HepG2 (cell line): ENCODE results near the gene OGA. TPM values are rescaled to one million over a fixed set of nuclear protein-coding genes. Genes with fewer than 3 reads are reported as not detected.

Source experiments
- ATAC-seq: fragments of 200-7000 bp; cut with Tn5 transposase; 3 replicates; pipeline ENCODE4 v1.9.1; 2020; ENCODE audit warnings: mild to moderate bottlenecking, moderate library complexity
- BruUV-seq: library from RNA; stranded (reverse); fragments of 400-500 nt; replicated peaks from 2 replicates; lab custom pipeline; 2021; lab: Mats Ljungman, UMichigan
- CTCF ChIA-PET: fragments of 300-600 bp; formaldehyde crosslinking; extraction: SDS; loops from one replicate; lab custom pipeline; 2021; ENCODE audit warnings: low total read pairs, inconsistent platforms, low intra/inter-chr PET ratio; lab: Yijun Ruan, JAX
- POLR2A ChIA-PET: fragments of 350-600 bp; sonication (Branson Sonifier 250); formaldehyde crosslinking; loops from one replicate; lab custom pipeline; 2020; ENCODE audit warnings: antibody characterized with exemption, inconsistent platforms; lab: Yijun Ruan, JAX
- DNase-seq: peaks from one replicate; pipeline ENCODE4 v3.0.0-alpha.2; 2015; ENCODE audit warnings: low spot score
- FAIRE-seq: peaks from 3 replicates; lab custom pipeline; 2011; peaks lifted over from hg19 to GRCh38; lab: Jason Lieb, UNC
- H2AFZ ChIP-seq: one replicate; pipeline ENCODE4 v1.6.1; 2011; ENCODE audit warnings: low read length, inconsistent platforms
- H3K27ac ChIP-seq: fragments of 300-600 bp; 3 replicates; pipeline ENCODE4 v1.8.0; 2011; ENCODE audit warnings: mixed run types, mild to moderate bottlenecking, mixed read lengths, low read length, inconsistent platforms; ENCODE audit not compliant: insufficient read depth; ENCODE audit errors: extremely low read length
- H3K27me3 ChIP-seq, 2 experiments: fragments of 200-600 bp in 1 of 2; 2 replicates in 1 of 2; 3 replicates in 1 of 2; pipeline versions ENCODE4 v1.6.0 to v1.8.0; 2011; ENCODE audit warnings: low read length in 2 of 2, mild to moderate bottlenecking in 2 of 2, moderate library complexity in 2 of 2, inconsistent platforms in 1 of 2; ENCODE audit not compliant: insufficient read depth in 2 of 2, control insufficient read depth in 1 of 2
- H3K36me3 ChIP-seq, 2 experiments: fragments of 200-600 bp in 1 of 2; replicated peaks in 1 of 2; 2 replicates in 1 of 2; 3 replicates in 1 of 2; pipeline versions ENCODE4 v1.5.1 to v1.8.0; 2011; ENCODE audit warnings: low read length in 2 of 2, inconsistent platforms in 1 of 2; ENCODE audit not compliant: insufficient read depth in 2 of 2, control insufficient read depth in 1 of 2
- H3K4me1 ChIP-seq: 2 replicates; pipeline ENCODE4 v1.5.1; 2012; ENCODE audit warnings: low read length, inconsistent platforms; ENCODE audit not compliant: insufficient read depth
- H3K4me2 ChIP-seq: 2 replicates; pipeline ENCODE4 v1.6.0; 2011; ENCODE audit warnings: low read depth, low read length, inconsistent platforms
- H3K4me3 ChIP-seq, 3 experiments: fragments of 200-600 bp in 1 of 3; sonication (generic), shearing (Covaris generic) in 1 of 3; replicated peaks in 1 of 3; 2 replicates each; pipeline ENCODE4 v1.5.1; 2011 to 2016; ENCODE audit warnings: low read length in 3 of 3, inconsistent platforms in 2 of 3, low read depth in 2 of 3, mild to moderate bottlenecking in 2 of 3, control low read depth in 1 of 3, mixed read lengths in 1 of 3; ENCODE audit not compliant: insufficient read depth in 1 of 3
- H3K79me2 ChIP-seq: one replicate; pipeline ENCODE4 v1.6.1; 2011; ENCODE audit warnings: low read length, inconsistent platforms; ENCODE audit not compliant: insufficient read depth
- H3K9ac ChIP-seq: 2 replicates; pipeline ENCODE4 v1.6.0; 2011; ENCODE audit warnings: mild to moderate bottlenecking, low read depth, low read length, inconsistent platforms; ENCODE audit not compliant: insufficient read depth
- H3K9me3 ChIP-seq: 2 replicates; pipeline ENCODE4 v1.5.1; 2012; ENCODE audit warnings: mild to moderate bottlenecking, low read length
- H4K20me1 ChIP-seq: 2 replicates; pipeline ENCODE4 v1.6.0; 2011; ENCODE audit warnings: inconsistent platforms, mild to moderate bottlenecking, low read length, moderate library complexity; ENCODE audit not compliant: insufficient read depth
- CCDC6 ChIP-seq: sonication (generic); formaldehyde crosslinking; IDR thresholded peaks from 2 replicates; pipeline ENCODE4 v1.8.1; 2022; ENCODE audit warnings: mild to moderate bottlenecking, missing genetic modification reagents, moderate library complexity
- CEBPB ChIP-seq: IDR thresholded peaks from 2 replicates; pipeline ENCODE4 v1.6.1; 2011; ENCODE audit warnings: low read depth, low read length, improper control_type of control experiment, borderline replicate concordance
- CREM ChIP-seq, 2 experiments: sonication (generic) in 1 of 2; formaldehyde crosslinking in 1 of 2; IDR thresholded peaks; 2 replicates each; pipeline versions ENCODE4 v1.4.0 to v1.6.1; 2016 to 2020; ENCODE audit warnings: antibody characterized with exemption in 1 of 2, mild to moderate bottlenecking in 1 of 2, missing genetic modification reagents in 1 of 2
- RAD21 ChIP-seq: fragments of 450-650 bp; formaldehyde crosslinking; IDR thresholded peaks from 2 replicates; pipeline ENCODE4 v1.5.0; 2020; ENCODE audit warnings: mild to moderate bottlenecking
- SALL1 ChIP-seq: sonication (generic); formaldehyde crosslinking; IDR thresholded peaks from 2 replicates; pipeline ENCODE4 v1.8.0; 2022; ENCODE audit warnings: mild to moderate bottlenecking, missing genetic modification reagents
- SIN3B ChIP-seq: fragments of 150-350 bp; IDR thresholded peaks from 2 replicates; pipeline ENCODE4 v1.6.1; 2014; ENCODE audit warnings: low read length
- SRF ChIP-seq: IDR thresholded peaks from 2 replicates; pipeline ENCODE4 v1.6.1; 2011; ENCODE audit warnings: mild to moderate bottlenecking, low read depth, low read length, moderate library complexity
- ZNF224 ChIP-seq: sonication (generic); formaldehyde crosslinking; IDR thresholded peaks from 2 replicates; pipeline ENCODE4 v1.5.0; 2020; ENCODE audit warnings: mild to moderate bottlenecking, missing genetic modification reagents
- ZNF670 ChIP-seq: sonication (generic); formaldehyde crosslinking; IDR thresholded peaks from 2 replicates; pipeline ENCODE4 v1.8.0; 2022; ENCODE audit warnings: mild to moderate bottlenecking, missing genetic modification reagents, borderline replicate concordance
- ZNF749 ChIP-seq: sonication (generic); formaldehyde crosslinking; IDR thresholded peaks from 2 replicates; pipeline ENCODE4 v1.8.0; 2022; ENCODE audit warnings: mild to moderate bottlenecking, missing genetic modification reagents, moderate library complexity, borderline replicate concordance
- WGBS: methylation state at CpG from one replicate; pipeline ENCODE4 v1.1.6; 2017; ENCODE audit warnings: low lambda C conversion rate; 5-methylcytosine and 5-hydroxymethylcytosine counted together
- in situ Hi-C: cut with HindIII; loops from 2 replicates; pipeline ENCODE4 v1.10.0; 2017; ENCODE audit warnings: low pct_unique_long_range_greater_than_20kb; ENCODE audit not compliant: extremely low pct_ligation_motif_present
- intact Hi-C: fragments of 100-400 bp; cut with micrococcal nuclease; formaldehyde crosslinking; loops from one replicate; pipeline ENCODE4 v1.10.0; 2022; ENCODE audit not compliant: unreplicated experiment
- polyA plus RNA-seq, 8 experiments: library from polyadenylated mRNA; depleted of rRNA in 3 of 8; stranded (reverse) in 7 of 8; unstranded in 1 of 8; fragments of >200 nt; fragmentation: Illumina TruSeq in 4 of 8; extraction: Trizol in 4 of 8; gene quantifications; 2 replicates each; pipeline versions ENCODE4 v1.2.1 to v1.2.3, GENCODE V29; 2011 to 2016; ENCODE audit warnings: low read depth in 4 of 8, missing spikeins in 1 of 8, mixed read lengths in 1 of 8; ENCODE audit not compliant: insufficient read depth in 1 of 8
- total RNA-seq, 5 experiments: library from RNA; depleted of rRNA; stranded (reverse); fragments of >200 nt; fragmentation: Illumina TruSeq; extraction: Trizol; gene quantifications; 2 replicates each; pipeline ENCODE4 v1.2.3, GENCODE V29; 2016; ENCODE audit warnings: low read depth in 1 of 5
- TF ChIP-seq, protein P1 (sequence below): sonication (generic); formaldehyde crosslinking; IDR thresholded peaks from 2 replicates; pipeline ENCODE4 v1.5.1; 2020; ENCODE audit warnings: mild to moderate bottlenecking, missing genetic modification reagents, moderate library complexity
- TF ChIP-seq, protein P2 (sequence below): sonication (generic); formaldehyde crosslinking; IDR thresholded peaks from 2 replicates; pipeline ENCODE4 v1.4.0; 2020; ENCODE audit warnings: mild to moderate bottlenecking, missing genetic modification reagents, borderline replicate concordance

Gene OGA
- total and polyA plus RNA-seq, 2 of the 13 experiments (the other 11 are each of a cell fraction or from before 2014, with no cell fraction given) = 33.2 to 39.8 TPM

DNA sequence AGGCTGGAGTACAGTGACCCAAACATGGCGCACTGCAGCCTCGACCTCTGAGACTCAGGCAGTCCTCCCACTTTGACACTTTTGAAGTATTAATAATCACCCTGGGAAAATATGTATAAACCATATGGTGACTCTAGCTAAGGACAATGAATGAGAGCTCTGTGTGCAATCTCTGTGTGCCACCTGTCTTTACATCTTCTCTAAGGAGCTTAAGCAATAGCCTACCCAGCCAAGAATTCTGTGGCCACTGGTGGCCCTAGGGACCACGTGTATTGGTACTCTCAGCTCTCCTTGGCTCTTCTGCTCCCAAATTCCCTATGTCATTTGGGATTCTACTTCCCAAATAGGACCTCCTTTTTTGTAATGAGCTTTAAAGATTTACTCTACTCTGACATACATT, 66.0 kb downstream of the OGA start (continued):
- TF ChIP-seq CCDC6 (CRISPR knock-in tag) (no peak), ZNF749 (CRISPR knock-in tag) (no peak), CEBPB (no peak)
- TF ChIP-seq, all 625 proteins: peak for 0

DNA sequence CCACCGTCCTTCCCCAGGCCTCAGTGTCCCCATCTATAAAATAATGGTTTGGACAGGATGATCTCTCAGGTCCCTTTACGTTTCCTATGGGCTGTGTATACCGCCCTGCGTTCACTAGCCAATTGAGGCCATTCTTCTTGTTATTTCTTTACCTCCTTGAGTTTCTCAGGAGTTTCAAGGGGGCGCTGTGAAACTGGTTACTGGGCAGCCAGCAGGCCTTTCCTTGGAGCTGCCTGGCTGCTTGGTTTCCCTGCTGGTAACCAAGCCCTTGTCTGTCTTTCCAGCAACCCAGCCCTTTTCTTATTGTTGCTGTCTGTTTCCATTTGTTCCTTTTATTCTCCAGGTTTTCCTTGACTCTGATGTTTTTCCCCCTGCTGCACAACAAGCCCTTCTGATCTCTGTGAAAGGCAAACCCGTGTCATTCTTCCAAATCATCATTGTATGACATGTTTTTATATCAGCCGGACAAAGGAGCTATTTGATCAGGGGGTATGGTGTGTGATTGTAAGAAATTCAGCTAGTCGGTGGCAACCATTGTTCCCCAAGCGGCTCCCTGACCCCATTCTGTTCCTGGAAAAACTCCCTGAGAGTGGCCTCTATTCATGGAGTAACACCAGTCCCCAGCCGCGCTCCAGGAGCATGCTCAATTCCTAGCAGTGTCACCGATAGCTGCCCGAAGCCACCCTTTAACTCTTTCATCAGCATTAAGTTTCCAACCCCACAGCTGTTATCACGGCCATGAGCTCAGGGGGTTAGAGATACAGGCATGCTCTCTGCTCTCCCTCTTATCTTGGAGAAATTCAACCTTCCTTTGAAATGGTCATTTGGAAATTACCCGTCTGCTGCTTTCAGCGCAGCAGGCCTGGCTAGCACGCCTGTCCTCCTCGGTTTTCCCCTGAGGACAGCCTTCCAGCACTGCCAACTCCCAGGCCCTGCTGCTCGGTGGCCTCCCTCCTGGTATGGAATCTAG, 68.9 kb downstream of the OGA start:
- in situ Hi-C loops = no loop called here
- no peaks in the 10 kb centered on the region for H3K79me2 ChIP-seq
- POLR2A ChIA-PET = no interaction called here
- TF ChIP-seq ZNF224 = no peak
- no peak for TF ChIP-seq CREM (IDR thresholded peaks at IDR 0.05)
- no peak for TF ChIP-seq CREM (CRISPR knock-in tag; IDR thresholded peaks at IDR 0.05)
- TF ChIP-seq ZNF670 (CRISPR knock-in tag) = no peak
- TF ChIP-seq SALL1 (CRISPR knock-in tag) = no peak
- TF ChIP-seq SRF = no peak
- TF ChIP-seq, protein P1, sequence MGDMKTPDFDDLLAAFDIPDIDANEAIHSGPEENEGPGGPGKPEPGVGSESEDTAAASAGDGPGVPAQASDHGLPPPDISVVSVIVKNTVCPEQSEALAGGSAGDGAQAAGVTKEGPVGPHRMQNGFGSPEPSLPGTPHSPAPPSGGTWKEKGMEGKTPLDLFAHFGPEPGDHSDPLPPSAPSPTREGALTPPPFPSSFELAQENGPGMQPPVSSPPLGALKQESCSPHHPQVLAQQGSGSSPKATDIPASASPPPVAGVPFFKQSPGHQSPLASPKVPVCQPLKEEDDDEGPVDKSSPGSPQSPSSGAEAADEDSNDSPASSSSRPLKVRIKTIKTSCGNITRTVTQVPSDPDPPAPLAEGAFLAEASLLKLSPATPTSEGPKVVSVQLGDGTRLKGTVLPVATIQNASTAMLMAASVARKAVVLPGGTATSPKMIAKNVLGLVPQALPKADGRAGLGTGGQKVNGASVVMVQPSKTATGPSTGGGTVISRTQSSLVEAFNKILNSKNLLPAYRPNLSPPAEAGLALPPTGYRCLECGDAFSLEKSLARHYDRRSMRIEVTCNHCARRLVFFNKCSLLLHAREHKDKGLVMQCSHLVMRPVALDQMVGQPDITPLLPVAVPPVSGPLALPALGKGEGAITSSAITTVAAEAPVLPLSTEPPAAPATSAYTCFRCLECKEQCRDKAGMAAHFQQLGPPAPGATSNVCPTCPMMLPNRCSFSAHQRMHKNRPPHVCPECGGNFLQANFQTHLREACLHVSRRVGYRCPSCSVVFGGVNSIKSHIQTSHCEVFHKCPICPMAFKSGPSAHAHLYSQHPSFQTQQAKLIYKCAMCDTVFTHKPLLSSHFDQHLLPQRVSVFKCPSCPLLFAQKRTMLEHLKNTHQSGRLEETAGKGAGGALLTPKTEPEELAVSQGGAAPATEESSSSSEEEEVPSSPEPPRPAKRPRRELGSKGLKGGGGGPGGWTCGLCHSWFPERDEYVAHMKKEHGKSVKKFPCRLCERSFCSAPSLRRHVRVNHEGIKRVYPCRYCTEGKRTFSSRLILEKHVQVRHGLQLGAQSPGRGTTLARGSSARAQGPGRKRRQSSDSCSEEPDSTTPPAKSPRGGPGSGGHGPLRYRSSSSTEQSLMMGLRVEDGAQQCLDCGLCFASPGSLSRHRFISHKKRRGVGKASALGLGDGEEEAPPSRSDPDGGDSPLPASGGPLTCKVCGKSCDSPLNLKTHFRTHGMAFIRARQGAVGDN (CRISPR knock-in tag) = 0 out of 2 replicates have a peak, but pooled peaks have one; percentile 12
- TF ChIP-seq SIN3B = no peak
- TF ChIP-seq RAD21 = no peak
- TF ChIP-seq, protein P2, sequence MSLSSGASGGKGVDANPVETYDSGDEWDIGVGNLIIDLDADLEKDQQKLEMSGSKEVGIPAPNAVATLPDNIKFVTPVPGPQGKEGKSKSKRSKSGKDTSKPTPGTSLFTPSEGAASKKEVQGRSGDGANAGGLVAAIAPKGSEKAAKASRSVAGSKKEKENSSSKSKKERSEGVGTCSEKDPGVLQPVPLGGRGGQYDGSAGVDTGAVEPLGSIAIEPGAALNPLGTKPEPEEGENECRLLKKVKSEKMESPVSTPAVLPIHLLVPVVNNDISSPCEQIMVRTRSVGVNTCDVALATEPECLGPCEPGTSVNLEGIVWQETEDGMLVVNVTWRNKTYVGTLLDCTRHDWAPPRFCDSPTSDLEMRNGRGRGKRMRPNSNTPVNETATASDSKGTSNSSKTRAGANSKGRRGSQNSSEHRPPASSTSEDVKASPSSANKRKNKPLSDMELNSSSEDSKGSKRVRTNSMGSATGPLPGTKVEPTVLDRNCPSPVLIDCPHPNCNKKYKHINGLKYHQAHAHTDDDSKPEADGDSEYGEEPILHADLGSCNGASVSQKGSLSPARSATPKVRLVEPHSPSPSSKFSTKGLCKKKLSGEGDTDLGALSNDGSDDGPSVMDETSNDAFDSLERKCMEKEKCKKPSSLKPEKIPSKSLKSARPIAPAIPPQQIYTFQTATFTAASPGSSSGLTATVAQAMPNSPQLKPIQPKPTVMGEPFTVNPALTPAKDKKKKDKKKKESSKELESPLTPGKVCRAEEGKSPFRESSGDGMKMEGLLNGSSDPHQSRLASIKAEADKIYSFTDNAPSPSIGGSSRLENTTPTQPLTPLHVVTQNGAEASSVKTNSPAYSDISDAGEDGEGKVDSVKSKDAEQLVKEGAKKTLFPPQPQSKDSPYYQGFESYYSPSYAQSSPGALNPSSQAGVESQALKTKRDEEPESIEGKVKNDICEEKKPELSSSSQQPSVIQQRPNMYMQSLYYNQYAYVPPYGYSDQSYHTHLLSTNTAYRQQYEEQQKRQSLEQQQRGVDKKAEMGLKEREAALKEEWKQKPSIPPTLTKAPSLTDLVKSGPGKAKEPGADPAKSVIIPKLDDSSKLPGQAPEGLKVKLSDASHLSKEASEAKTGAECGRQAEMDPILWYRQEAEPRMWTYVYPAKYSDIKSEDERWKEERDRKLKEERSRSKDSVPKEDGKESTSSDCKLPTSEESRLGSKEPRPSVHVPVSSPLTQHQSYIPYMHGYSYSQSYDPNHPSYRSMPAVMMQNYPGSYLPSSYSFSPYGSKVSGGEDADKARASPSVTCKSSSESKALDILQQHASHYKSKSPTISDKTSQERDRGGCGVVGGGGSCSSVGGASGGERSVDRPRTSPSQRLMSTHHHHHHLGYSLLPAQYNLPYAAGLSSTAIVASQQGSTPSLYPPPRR (CRISPR knock-in tag) = no peak

More for the DNA sequence above, 68.9 kb downstream of the OGA start:
- peaks cover 0 to 3% of the 10 kb centered on the region in 2 experiments; a peak in 1 of 5 replicates for H3K27me3 ChIP-seq
- peaks cover 35% of the 10 kb centered on the region for H3K4me1 ChIP-seq
- H2AFZ ChIP-seq = peak overlapping the region; percentile 61
- H3K4me3 ChIP-seq = peak overlapping the region in 1 of 3 experiments; percentile 9; a peak in 1 of 6 replicates
- ATAC-seq (peak; percentile 73), DNase-seq (no peak), FAIRE-seq (no peak)
- intact Hi-C loops = no loop called here
- CTCF ChIA-PET = no interaction called here
- 33% methylated on average over 16 of the region's 19 CpGs for WGBS
- H3K27ac ChIP-seq = no peak overlapping the region
- H3K9ac ChIP-seq = no peak overlapping the region
- H3K4me2 ChIP-seq = peak overlapping the region; percentile 54
- H3K9me3 ChIP-seq = no peaks in the 10 kb centered on the region
- H4K20me1 ChIP-seq = no peaks in the 10 kb centered on the region
- no peaks in the 10 kb centered on the region for H3K36me3 ChIP-seq
- no TSS peak for BruUV-seq
